GM18519 (cell line): Measurements from ENCODE around the gene PPP2R2D.

Experiments
- ATAC-seq: cut with Tn5 transposase; IDR thresholded peaks from one replicate; pipeline ENCODE4 v1.9.1; 2021; ENCODE audit warnings: mild to moderate bottlenecking, moderate library complexity; ENCODE audit not compliant: unreplicated experiment, low FRiP score

The PPP2R2D gene

DNA sequence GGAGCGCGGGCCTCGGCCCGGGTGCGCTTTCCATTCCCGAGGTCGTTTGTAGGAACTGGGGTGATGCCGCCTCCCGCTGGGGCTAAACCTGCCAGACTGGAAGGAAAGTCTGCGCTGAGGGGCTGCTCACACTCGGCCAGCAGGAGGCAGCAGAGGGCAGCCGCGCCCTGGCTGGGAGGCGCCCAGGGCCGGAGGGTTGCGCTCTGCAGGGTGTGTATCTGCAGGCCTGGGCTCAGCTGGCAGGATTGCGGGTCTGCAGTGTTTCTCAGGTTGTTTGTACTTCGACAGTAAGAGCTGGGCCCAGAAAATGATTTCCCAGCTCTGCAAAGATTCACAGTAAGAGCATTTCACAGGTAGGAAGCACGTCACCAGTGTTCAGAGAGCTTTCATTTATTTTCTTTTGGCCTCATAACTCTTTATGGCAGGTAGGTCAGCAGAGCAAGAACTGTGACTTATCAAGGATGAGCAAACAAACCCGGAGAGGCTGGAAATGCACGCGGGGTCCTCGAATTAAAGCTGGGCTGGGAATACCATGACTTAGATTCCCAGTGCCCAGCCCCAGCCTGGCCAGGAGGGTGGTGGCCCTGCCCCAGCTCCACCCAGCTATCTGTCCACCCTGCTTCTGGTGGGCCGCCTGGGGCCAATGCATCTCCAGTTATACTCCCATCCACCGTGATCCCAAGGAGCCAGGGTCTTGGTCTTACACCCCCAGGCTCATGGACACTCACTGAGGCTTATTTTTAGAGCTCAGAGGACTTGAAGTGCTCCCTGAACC is 15.2 kb upstream of the PPP2R2D start:
- peak; percentile 98 for ATAC-seq

DNA sequence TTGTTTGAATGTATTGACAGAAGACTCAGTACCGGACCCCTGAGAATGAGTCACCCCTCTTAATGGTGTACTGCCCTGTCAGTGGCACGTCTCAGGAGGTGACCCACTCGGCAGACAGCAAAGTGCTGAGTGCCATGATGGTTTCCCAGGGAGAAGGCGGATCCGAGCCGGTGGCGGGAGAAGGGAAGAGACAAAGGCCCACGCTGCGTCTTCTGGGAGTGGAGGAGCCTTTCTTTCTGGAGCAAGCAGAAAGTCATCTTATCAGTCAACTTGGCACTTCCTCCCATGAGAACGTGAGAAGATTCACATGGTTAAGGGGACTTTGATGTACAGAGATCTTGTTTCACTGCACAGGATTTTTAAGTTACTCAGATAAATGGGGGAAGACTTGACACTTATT is 14.6 kb upstream of the PPP2R2D start:
- no peak for ATAC-seq

DNA sequence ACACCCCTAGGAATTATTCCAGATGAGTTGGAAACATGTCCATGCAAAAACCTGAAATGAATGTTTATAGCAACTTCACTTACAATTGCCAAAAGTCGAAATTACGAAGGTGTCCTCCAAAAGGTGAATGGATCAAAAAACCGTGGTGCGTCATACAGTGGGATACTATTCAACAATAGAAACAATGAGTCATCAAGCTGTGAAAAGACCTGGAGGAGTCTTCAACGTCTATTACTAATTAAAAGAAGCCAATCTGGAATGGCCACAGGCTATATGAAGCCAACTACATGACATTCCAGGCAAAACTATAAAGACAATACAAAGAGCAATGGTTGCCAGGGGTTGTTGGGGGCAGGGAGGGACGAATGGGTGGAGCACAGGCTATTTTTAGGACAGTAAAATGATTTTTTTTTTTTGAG is 12.6 kb upstream of the PPP2R2D start:
- no peak for ATAC-seq

DNA sequence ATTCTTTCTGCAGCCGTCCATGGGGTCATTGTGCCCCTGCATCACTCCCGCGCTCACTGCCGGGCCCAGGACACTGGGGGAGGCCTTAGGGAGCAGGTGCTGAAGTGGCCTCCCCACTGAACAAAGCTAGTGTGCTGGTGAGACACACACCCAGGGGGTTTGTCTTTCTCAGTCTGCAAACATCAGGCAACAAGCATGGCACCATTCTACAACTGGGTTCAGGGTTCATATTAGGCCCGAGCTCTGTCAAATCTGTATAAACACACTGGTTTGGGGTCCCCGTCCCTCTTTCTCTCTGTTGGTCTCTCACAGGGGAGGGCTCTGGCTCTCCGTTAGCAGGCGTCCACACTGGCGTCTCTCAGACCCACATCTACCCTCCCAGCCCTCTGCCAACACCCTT is 11.1 kb upstream of the PPP2R2D start:
- no peak for ATAC-seq

DNA sequence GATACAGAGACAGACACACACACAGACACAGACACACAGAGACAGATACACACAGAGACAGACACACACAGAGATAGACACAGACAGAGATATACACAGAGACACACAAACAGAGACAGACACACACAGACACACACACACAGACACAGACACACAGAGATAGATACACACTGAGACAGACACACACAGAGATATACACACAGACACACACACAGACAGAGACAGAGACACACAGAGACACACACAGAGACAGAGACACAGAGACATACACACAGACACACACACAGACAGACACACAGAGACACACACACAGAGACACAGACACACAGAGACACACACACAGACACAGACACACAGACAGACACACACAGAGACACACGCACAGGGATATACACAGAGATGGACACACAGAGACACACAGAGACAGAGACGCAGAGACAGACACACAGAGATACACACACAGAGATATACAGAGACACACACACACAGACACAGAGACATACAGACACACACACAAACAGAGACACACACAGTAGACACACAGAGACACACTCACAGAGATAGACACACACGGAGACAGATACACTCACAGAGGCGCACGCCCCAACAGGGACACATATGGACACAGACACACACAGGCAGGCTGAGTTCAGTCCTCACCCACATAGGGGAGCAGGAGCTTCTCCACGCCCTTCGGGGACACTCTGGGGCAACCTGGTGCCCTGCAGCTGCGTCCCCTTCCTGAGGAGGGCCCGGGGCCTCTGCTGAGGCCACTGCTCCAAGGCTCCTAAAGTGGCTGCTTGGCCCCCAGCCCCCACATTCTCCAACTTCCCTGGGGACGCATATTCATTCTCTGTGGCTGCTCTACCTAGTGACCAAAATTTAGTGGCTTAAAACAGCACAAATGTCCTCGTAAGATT is 10.3 kb upstream of the PPP2R2D start:
- no peak for ATAC-seq

DNA sequence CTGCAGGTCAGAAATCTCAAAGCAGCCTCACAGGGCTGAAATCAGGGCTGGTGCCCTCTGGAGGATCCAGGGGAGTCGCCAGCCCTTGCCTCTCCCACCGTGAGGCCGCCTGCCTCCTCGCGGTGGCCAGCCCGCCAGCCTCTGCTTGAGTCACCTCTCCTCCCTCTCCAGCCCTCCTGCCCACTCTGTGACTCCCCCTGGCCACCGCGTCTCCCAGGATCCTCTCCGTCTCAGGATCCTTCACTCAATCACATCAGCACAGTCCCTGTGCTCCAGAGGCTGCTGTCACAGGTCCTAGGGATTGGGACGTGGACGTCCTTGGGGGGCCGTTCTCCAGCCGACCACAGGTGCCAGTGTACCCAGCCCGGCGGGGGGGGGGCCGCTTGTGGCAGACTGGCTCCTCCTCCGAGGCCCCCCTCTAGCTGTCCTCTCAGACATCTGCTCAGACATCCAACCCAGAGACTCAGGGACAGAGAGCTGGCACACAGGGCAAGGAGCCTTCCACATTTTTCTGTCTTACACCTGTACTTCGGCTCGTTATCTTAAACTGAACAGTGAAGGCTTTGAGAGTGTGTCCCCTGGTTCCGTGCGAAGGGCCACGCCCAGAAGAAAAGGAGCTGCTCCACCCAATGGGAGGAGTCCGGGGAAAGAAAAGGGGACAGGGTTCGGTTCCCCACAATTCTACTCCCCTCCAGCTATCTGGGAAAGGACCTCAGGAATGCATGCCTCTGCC is 9.4 kb upstream of the PPP2R2D start:
- ATAC-seq: no peak

DNA sequence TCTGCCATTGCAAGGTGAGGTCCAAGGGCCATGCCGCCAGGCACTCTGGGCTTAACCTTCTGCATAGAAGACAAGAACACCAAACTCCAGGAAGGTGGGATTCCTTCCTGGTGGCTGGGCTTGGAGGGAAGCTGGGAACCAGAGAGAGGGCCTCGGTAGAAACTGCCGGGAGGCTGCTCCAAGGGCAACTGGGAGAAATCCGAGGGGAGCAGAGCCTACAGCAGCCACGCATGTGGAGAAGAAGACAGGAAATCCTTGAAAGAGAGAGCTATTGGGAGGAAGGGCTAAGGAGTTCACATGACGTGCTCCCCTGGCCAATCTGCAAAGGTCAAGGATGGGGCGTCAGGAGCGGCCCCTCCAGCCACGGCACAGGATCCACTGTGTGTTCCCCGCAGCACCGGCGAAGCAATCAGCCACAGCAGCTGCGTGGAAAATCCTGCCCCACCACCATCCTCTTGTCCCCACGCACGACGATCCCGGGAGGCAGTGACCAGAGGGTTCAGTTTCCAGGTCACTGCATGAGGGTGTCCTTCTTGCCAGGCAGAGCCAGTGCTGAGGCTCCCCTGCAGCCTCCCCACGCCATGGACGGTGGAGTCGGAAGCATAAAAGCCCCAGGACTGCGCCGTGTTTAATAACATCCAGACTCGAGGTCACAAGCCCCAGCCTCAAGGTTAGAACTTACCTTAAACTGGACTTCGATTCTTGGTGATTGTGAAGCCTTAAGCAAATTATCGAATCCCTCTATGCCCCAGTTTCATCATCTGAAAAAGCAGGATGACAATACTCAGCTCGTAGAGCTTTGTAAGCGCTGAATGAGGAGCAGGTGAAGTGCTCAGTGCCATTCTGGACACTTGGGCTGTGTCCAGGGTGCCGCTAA is 8.6 kb upstream of the PPP2R2D start:
- no peak for ATAC-seq

DNA sequence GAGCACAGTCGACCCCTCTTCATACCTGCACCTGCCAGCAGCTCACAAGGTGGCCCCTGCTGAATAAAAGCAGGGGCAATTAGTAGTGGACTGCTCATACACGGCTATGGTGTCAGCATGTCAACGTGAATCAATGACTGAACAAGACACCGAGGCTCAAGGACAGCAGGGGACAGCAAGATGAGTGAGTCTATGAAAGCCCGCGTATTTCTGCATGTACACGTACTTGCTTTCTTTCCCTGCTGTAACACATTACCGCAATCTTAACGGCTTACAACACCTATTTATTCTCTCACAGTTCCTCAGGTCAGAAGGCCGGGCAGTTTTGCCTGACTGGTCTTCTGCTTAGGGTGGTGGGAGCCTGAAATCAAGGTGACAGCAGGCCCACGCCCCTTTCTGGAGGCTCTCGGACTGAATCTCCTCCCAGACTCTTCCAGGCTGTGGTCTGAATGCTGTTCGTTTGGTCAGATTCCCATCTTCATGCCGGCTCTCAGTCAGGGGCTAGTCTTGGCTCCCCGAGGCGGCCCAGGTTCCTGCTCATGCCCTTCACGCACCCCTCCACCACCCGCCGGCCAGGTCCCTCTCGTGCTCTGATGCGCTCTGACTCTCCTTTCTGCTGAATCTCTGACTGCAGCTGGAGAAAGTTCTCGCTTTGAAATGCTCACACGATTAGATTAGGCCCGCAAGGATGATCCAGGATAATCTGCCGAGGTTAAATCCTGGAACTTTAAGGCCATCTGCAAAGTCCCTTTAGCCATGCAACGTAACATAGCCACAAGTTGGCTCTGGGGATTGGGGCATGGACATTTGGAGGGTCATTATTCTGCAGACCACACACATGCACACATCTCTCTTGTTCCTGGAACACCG is 7.8 kb upstream of the PPP2R2D start:
- no peak for ATAC-seq

DNA sequence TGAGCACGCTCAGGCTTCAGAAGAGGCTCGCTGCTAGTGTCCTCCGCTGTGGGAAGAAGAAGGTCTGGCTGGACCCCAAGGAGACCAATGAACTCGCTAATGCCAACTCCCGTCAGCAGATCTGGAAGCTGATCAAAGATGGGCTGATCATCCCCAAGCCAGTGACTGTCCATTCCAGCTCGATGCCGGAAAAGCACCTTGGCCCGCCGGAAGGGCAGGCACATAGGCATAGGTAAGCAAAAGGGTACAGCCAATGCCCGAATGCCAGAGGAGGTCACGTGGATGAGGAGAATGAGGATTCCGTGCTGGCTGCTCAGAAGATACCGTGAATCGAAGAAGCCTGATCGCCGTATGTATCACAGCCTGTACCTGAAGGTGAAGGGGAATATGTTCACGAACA is 5.7 kb upstream of the PPP2R2D start:
- no peak for ATAC-seq

DNA sequence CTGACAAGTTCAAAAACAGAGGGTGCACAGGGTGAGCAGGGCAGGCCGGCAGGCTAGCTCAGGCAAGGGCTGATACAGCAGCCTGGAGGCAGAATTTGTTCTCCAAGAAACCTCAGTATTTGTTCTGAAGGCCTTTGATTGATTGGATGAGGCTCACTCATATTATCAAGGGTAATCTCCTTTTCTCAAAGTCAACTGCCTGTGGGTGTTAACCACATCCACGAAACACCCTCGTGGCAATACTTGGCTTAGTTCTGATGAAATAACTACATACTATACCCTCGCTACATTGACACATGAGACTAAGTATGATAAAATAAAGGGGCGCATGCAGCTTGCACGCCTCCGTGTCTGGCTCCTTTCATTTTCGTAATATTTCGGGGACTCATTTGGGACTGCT is 4.4 kb upstream of the PPP2R2D start:
- ATAC-seq: no peak

DNA sequence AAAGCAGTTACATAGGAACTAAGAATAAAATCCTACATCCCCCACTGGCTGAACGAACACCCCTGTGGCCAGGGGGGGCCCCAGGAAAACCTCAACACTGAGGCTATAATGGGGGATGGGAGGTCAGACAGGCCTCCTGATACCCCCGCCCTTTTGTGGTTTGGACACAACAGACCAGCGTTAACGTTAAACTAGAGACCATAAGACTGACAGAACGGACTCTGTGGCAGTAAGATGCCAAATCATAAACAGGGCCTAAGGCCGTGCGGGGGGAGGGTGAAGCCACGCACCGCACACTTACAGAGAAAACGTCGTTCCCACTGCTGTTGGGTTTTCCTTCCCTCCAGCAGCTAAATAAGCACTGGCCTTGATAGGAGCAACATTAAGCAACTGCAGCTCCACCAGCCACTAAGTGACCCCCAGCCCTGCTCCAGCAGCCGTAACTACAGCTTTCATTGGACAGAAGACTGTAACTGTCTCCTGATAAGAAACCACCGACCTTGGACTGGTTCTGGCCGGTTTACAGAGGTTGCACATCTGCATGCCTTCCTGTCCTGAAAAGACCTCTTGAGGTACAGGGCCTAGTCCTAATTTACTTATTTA is 3.4 kb upstream of the PPP2R2D start:
- no peak for ATAC-seq

DNA sequence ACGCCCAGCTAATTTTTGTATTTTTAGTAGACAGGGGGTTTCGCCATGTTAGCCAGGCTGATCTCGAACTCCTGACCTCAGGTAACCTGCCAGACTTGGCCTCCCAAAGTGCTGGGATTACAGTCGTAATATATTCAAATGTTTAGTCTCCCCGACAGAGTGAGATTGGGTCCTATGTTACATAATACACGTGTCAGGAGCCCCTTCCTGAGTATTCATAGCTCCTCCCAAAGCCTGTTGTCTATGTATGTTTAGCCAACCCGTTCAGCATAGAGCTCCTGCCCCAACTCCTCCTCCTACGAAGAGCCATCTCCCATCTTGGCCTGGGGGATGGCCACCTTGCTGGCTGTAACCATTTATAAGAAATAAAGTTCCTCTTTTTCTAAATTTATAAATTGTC is 2.7 kb upstream of the PPP2R2D start:
- no peak for ATAC-seq

DNA sequence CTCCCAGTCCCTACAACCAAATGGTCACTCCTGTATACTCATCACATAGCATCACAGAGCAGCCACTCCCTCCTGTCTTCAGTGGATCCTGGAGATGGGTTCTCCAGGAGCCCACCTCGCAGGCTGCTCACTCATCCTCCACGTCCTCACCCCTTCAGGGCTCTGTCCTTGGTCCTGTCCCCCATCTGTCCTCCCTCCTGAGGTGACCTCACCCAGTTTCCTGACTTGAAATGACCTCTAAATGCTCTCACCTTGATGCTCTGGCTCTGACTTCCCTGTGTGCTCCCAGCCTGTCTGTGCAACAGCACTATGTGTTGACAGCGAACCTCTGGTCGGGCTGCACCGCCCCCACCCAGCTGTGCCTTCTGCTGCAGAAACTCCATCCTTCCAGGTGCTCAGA is 2.1 kb upstream of the PPP2R2D start:
- no peak for ATAC-seq

DNA sequence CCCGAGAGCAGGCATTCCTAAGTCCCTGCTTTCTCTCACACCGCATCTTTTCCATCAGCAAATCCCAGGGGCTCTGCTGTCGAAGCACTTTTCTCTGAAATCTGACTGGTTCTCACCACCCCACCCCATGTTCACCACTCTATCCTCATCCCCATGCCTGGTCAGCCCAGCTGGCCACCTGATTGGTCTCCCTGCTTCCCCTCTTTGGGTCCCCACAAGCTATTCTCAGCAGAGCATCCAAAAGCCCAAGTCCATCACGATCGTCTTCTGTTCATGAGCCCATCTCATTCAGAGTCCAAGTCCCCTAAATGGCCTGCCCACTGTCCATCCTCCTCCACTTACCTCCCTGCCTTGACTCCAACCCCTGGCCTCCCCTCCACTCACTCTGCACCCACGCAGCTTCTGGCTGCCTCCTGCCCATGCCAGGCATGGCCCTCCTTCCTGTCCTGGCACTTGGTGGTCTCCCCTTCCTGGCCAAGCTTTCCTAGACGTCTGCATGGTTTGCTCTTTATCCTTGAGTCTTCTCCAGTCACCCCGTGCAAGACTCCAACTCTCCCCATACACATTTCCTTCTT is 1.6 kb upstream of the PPP2R2D start:
- ATAC-seq: no peak

DNA sequence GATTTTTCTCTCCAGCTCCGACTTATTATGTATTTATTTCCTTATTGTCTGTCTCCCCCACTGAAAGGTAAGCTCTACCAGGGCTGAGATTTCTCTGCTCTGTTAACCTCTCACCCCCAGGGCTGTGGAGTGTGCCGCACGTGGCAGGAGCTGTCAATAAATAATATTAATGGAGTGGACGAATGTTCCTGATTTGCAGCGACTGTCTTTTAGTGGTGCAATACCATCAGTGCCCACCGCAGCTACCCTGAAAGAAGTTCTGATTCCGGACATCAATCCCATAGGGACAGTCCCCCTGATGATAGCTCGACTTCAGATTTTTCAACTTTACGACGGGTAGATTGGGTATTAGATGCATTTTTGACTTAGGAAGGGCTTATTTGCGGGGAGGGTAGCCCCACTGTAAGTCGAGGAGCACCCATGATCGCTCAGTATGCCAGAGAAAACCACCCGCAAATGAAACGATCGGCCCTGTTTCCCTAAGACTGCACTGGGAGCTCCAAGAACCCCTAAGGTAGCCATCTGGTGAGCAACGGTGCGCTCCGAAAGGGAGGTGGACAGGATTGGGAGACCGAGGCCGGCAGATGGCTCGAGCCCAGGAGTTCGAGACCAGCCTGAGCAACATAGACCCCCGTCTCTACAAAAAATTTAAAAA is 986 bp upstream of the PPP2R2D start:
- no peak for ATAC-seq

DNA sequence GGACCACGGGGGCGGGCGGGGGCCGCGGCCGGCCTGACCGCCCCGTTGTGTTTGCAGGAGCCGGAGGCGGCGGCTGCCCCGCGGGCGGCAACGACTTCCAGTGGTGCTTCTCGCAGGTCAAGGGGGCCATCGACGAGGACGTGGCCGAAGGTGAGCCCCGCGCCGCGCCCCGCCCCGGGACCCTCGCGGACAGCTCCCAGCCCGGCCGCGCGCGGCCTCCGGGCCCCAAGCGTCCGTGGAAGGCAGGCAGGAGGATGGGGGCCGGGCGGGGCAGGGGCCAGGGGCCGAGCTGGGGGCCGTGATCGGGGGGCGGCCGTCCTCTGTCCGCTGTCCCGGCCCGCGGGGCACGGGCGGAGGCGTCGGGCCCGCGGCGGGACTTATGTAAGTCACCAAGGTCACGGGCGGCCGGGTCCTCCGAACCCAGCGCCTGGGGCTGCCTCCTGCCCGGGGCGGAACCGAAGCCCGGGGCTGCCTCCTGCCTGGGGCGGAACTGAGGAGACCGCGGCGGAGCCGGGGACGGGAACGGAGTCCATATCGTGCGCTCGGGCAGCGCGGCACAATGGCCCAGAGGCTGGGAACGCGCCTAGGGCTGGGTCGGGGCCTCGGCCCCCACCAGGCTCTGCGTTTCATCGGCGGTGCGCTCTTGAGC is 497 bp downstream of the PPP2R2D start:
- peak; percentile 16 for ATAC-seq

DNA sequence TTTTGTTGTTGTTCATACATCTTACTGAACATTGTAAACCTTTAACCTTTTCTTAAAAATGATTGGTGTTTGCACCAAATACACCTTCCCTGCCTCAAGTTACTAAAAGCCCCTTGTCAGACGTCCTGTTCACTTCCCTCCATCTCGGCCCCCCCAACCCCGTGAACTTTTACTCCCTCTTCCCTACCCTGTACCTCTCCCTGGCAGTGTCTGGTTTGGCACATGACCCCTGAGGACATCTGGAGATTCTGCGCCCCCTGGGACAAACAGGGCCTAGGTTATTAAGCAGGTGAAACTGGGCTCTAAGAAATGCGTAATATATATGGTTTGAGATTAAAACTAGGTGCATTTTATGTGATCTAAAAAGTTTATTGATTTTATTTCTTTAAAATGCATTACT is 1.4 kb downstream of the PPP2R2D start:
- no peak for ATAC-seq
